GM21786 (cell line): Measurements from ENCODE around the gene TAPBPL.

Experiments used
- ATAC-seq: cut with Tn5 transposase; IDR thresholded peaks from one replicate; pipeline ENCODE4 v1.9.1; 2021; ENCODE audit not compliant: unreplicated experiment

The TAPBPL gene

DNA sequence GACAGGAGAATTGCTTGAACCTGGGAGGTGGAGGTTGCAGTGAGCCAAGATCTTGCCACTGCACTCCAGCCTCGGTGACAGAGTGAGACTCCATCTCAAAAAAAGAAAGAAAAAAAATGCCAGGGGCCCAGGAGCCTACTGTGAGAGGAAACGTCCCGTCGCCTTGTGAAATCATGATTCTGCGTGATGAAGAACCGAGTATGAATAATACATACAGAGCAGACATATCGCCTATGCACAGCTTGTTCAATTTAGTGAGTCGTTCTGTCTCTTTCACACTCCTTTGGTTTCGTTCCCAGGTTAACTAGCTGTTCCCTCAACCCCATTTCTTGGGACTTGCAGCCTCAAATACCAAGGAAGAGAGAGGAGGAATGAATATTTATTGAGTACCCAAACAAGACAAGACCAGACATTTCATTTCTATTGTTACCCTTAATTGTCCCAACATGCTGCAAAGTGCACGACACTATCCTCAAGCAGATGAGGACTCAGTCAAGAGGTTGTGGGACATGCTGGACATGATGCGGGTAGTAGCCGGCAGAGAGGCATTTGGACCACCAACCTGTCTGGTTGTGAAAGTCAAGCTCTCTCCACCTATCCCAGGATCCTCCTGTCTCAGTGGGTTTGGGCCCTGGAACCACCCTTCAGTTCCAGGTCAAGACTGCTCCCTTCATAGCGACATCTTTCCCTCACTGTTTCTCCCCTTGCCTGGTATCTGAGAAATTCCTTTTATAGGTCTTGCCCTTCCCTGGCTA is 15.7 kb upstream of the TAPBPL start:
- ATAC-seq = no peak

DNA sequence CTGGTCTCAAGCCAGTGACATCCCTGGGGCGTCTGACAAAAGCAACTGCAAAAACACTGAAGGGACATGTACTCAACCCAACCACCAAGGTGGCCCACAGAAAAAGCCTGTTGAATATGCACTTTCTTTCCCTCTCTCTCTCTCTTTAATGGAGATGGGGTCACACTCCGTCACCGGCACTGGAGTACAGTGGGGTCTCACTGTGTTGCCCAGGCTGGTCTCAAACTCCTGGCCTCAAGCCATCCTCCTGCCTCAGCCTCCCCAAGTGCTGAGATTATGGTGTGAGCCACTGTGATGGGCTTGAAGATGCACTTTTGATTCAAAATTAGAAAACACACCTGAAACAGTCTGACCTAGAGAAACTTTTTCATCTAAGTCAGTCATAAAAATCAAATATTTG is 14.3 kb upstream of the TAPBPL start:
- no peak for ATAC-seq

DNA sequence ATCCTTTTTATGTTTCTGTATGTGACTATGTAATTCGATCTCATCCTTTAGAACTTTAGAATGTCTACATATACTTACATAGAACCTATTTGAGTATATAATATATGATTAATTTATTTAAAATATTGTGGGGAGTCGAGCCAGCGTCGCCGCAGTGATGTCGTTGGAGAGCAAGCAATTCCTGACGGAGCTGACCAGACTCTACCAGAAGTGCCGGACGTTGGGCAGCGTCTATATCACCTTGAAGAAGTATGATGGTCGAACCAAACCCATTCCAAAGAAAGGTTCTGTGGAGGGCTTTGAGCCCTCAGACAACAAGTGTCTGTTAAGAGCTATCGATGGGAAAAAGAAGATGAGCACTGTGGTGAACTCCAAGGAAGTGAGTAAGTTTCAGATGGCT is 13.5 kb upstream of the TAPBPL start:
- no peak for ATAC-seq

DNA sequence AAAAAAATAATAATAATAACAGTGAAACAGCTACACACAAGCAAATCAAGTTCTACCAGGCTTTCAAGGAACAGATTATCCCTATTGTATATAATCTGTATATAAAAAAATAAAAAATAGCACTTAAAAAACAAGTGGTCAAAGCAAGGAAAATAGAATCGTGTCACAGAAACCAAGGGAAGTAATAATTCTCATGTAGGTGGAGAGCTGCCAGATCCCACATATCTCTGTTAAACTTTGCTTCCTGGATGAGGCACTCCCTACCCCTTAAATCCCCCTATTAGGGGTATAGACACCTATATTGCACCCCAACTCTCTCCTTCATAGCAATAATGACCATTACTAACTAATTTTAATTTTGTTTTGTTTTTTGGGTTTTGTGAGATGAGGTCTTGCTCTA is 11.5 kb upstream of the TAPBPL start:
- no peak for ATAC-seq

DNA sequence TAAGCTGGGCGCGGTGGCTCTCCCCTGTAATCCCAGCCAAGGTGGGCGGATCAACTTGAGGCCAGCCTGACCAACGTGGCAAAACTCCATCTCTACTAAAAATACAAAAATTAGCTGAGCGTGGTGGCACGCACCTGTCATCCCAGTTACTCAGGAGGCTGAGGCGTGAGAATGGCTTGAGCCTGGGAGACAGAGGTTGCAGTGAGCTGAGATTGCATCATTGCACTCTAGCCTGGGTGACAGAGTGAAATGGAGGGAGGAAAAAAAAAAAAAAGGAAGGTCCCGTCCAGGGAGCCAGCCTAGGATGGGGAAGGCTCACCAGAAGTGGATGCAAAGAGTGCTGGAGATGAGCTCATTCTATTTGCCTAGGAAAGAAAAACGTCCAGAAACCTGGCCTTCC is 9.0 kb upstream of the TAPBPL start:
- no peak for ATAC-seq

DNA sequence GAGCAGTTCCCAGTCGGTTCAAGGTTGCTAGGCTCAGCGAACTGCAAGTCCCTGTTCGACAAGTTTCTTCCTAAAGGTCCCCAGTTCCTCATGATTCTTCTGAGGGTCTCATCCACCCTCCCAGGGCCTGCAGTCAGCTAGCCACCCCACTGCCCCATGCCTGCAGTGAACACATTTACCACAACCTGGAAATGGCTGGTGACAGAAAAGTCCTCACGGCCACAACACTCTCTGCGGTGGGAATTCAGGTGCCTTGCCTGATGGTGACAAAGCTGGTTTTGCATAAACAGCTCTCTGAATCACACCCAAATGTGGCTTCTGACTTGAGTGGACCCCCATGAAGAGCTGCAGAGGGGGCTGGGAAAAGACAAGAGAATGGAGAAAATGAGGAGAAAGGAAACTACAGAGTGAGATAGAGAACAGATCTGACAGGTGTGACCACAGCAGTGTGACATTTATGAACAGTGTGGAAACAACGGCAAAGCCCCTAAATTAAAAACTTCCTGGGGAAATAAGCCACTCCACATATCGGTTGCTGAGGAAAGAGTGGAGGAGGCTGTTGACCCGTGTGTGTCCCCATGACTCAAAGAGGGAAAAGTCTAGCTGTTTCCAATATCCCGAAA is 8.4 kb upstream of the TAPBPL start:
- no peak for ATAC-seq

GRCh38 chr12:6444031-6444430 is 7.8 kb upstream of the TAPBPL start:
- no peak for ATAC-seq

DNA sequence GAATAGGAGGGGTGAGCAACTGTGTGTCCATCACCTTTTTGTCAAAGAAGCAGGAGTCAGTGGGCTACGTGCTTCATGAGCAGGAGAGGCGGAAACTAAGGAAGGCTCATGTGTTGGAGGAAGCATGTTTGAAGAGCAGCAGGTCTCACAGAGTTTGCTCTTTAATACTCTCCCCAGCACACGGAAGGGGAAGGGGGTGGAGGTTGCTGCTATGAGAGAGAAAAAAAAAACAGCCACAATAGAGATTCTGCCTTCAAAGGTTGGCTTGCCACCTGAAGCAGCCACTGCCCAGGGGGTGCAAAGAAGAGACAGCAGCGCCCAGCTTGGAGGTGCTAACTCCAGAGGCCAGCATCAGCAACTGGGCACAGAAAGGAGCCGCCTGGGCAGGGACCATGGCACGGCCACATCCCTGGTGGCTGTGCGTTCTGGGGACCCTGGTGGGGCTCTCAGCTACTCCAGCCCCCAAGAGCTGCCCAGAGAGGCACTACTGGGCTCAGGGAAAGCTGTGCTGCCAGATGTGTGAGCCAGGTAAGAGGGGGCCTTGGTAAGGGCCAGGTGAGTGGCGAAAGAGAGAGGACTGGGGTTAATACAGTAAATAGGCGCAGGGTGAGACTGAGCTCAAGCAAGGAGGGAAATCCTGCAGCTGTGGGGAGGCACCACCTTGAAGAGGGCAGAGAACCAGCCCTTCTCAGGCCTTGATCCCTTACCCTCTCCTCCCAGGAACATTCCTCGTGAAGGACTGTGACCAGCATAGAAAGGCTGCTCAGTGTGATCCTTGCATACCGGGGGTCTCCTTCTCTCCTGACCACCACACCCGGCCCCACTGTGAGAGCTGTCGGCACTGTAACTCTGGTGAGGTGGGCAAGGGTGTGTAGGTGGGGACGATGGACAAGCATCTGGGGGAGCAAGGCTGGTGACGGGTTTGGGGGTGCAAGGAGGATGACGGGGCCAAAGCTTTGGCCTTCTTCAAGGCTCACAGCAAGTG is 6.8 kb upstream of the TAPBPL start, which contains the start of gene CD27:
Gene CD27 (plus strand): TSS at position 252 of the 985 bp plus-strand sequence. CDS start 141 bp downstream, at position 393.
- no peak for ATAC-seq

GRCh38 chr12:6450091-6450868 is 1.6 kb upstream of the TAPBPL start:
- no peak for ATAC-seq

- ATAC-seq = no peak
Observed at GRCh38 chr12:6450869-6451347, 934 bp upstream of the TAPBPL start.

DNA sequence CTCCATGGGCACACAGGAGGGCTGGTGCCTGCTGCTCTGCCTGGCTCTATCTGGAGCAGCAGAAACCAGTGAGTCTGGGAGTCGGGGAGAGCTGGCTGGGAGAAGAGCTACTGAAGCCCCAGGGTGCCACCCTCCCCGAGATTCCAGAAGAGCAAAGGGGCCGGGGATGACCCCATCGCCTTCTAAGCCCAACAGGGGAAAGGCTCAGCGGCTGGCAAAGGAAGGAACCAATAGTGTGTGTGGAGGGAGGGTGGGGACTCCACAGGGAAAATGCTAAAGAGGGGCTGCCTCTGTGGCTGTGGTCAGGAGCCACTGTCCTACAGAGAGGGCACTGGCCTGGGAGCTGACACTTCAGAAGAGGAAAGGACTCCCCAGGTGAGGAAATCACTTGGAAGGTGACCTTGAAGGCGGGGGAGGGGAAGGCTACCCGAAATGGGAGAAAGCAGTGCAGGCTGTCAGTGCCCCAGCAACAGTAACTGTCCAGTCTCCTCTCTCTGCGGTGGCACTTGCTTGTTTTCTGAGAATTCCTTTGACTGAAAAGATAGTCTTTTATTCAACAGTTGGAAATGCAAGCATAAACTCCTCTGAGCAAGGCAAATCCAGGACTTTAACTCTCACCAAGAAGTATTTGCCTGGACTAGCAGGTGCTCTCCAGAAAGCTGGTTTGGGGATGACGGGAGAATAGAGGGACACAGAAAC is 552 bp downstream of the TAPBPL start:
- no peak for ATAC-seq

GRCh38 chr12:6452944-6453630 is 1.2 kb downstream of the TAPBPL start:
- ATAC-seq = no peak

DNA sequence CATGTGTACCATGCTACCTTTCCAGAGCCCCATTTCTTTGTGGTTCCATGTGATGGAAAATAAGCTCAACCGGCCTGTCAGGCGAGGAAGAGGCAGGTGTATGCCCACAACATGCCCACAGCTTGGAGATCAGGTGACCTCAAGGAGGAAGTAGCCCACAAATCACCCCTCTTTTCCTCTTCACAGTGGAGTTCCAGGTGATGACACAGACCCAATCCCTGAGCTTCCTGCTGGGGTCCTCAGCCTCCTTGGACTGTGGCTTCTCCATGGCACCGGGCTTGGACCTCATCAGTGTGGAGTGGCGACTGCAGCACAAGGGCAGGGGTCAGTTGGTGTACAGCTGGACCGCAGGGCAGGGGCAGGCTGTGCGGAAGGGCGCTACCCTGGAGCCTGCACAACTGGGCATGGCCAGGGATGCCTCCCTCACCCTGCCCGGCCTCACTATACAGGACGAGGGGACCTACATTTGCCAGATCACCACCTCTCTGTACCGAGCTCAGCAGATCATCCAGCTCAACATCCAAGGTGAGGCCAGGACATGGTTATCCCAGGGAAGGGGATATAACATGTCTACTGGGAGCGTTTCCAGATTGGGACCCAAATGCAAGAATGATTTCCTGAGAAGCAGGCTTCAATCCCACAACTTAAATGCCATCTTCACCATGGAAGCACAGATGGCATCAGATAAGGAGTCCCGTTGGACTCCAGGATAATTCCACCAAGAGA is 5.5 kb downstream of the TAPBPL start:
- no peak for ATAC-seq

- no peak for ATAC-seq
Observed at GRCh38 chr12:6458281-6459003, 6.6 kb downstream of the TAPBPL start.

DNA sequence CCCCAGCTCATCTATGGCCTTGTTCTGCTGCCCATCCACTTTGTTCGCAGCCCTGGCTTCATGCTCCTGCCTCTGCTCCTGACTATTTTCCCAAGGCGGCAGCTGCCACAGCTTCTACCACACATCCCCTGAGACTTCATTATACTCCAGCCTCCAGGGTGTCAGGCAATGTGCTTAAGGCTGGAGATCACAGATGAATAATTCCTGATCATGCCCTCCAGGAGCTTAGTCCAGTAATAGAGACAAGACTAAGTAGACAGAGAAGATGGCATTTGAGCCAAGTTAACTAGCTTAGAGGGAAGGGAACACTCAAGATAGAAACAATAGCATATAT is 7.1 kb downstream of the TAPBPL start:
- no peak for ATAC-seq

DNA sequence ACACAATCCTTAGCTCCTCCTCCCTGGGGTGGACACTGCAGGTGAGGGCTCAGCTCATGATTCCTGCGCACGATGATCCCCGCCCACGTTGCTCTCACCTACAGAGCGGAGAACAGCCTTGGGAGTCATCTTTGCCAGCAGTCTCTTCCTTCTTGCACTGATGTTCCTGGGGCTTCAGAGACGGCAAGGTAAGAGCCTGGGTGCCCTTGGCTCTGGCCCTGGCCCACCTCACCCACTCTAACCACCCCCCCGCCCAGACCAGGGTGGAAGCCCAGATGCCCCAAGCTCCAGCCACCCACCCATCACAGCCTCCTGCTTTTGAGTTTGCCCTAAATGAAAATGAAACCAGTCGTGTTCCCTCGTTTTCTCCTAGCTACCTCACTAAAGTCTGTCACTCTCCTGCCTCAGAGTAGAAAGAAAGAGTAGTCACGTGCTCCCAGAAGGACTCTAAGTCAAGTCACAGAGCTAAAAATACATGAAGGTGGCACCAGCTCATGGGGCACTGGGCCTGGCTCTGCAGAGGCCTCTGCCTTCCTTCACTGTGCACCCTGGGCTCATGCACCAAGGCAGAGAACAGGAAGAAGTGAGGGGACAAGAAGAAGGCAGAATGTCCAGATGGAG is 9.0 kb downstream of the TAPBPL start:
- ATAC-seq = no peak

DNA sequence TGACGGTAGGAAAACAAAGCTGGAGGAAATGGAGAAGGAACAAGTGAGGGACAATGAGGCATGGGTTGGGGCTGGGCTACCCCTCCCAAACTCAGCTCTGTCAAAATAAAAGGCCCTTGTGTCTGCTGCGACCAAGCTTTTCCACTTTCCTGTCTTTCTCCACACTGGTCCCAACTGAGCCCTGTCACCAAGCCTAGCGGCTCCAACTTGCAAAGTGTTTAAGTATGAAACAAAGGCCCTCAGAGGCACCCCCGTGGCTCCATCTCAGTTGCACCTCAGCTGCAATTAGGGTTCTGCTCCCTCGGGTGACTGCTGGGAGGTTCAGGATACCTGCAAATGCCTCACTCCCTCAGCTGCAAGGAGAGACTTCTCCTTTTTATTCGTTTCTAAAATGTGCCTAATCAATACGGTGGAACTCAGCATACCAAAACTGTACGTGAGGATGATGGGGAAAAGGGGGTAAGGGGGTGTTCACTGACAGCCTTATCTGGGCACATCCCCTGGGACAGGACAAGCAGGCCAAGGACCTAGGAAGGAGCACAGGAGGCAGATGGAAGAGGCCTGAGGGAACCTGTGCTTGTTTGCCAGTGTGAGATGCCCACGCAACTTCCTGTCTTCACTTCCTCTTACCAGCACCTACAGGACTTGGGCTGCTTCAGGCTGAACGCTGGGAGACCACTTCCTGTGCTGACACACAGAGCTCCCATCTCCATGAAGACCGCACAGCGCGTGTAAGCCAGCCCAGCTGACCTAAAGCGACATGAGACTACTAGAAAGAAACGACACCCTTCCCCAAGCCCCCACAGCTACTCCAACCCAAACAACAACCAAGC is 9.8 kb downstream of the TAPBPL start:
- ATAC-seq = peak; percentile 78
